HG02938 (cell line): ENCODE measurements around the gene GADD45G.

Experiments used
- ATAC-seq: cut with Tn5 transposase; IDR thresholded peaks from one replicate; pipeline ENCODE4 v1.9.1; 2021; ENCODE audit warnings: mild to moderate bottlenecking, moderate library complexity; ENCODE audit not compliant: unreplicated experiment

GADD45G gene

DNA sequence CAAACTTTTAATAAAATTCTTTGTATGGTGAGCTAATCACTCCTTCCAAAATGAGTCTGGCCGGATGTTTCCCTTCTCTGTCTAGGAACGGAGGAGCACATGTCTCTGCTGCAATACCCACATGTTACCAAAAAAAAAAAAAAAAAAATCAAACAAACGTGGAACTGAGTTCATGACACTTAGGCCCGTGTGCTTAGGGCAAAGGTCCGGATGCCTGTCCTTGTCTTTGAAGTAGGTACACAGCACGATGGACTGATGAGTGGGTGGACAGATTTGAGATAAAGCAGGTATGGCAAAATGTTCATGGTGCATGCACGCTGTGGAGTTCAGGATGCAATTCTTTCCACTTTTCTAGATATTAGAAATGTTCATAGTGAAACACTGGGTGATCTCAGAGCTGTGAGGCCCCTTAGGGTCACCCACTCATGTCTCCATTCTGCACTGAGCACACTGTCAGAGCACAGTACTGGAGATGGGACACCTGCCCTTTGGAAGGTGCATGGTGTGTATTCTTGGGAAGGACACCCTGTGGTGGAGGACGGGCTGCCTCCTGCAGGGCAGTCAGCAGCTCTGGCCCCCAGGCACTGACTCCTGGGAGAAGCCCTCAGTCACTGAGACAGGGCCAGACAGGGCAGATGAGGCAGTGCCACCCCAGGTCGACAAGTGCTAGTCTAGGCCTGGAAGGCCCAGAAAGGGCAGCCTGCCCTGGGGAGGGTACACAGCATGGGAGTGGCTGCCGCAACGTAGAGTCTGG lies 43.6 kb downstream of the GADD45G start:
- ATAC-seq = no peak

DNA sequence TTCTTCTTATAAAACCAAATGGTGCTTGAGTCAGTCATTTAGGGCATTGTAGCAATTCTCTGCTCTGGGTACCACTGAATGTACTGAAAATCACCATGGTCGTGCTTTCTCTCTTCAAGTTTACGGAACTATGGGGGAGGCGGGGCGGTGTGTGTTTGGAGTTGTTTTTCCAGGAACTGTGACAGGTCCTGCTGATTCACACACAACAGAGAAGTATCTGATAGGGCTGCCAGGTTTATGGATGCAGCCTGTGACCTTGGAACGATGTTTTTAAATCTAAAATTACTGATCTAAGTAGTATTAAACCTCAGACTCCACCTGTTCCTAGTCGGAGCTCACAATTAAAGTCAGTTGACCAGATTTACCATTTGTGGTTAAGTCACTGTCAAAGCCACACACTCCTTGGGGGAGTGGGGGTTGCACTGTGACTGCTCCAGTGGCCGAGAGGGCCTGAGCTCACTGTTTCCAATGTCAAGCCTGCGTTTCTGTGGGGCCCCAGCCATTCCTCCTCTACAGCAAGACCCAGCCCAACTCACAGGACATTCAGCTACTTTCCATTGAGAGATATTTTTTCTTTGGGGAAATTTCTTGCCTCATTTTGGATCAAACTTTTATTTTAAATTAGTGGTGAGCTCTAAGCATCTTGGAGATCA lies 44.4 kb downstream of the GADD45G start:
- no peak for ATAC-seq

DNA sequence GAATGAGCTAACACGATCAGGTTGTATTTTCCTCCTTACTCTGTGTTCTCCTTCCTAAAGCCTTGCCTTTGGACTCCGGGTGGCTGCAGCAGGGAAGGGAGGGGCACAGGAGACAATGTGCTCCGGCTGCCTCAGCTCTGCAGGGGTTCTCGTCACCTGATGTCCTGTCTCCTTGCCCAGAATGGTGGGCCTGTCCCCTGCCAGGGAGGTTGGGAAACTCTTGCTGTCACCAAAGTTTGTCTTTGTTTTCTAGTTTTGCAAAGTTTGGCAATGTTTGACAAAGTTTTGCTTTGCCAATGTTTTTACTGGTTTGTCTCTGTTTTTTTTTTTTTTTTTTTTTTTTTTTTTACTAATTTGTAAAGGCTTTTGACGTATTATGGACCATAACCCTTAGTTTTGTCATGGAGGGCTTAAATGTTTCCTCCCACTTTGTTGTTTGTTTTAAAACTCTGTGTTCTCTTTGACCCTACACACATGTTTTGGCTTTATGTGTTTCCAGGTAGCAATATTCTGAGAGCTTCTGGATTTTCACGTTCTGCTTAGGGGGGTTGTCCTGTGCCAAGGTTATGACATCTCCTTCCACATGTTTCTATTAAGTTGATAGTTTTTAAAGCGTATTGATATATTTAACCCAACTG lies 49.3 kb downstream of the GADD45G start:
- ATAC-seq = no peak

DNA sequence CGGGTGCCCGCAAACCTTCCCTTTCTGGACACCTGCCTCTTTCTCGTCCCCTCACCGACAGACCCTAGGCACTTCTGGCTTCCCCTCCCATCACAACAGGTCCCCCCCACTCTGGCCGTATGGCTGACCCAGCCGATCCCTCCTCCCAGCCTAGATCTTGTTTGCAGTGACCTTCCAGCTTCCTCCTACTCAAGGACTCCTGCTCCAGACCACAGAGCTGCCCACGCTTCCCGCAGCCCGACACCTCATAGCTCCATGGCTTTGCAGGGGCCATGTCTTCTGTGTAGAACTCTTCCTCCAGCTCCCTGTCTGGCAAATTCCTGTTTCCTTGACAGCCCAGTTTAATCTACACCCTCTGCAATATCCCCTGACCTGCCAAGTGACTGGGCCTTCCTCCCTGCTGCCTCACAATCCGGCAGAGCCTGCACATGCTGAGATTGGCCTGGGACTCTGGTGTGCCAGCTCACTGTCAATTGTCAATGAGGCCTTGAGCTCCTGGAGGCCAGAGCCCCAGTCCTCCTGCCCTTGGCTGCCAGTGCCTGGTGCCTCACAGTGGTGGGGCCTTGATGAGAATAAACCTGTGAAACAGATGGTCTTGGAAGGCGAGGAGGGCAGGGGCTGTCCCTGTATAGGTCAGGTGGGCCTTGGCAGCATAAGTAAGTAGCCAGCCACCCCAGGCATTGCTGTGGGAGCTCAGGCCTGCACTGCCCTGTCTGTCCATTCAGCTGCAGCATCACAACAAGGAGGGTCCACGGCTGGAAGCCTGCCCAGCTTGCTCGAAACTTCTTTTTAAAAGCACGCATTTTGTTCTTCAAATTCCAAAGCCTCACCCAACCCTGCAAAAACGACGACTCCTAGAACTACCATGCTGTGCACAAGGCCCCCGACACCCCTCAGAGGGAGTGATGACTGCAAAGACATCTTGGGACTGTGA lies 50.5 kb downstream of the GADD45G start:
- no peak for ATAC-seq
